AG09309 (cell line): Measurements from ENCODE around the gene MSX2.

Source experiments
- DNase-seq: peaks from one replicate; pipeline ENCODE4 v3.0.0-alpha.2; 2010; ENCODE audit warnings: low read depth
- H3K4me3 ChIP-seq: 2 replicates; pipeline ENCODE4 v1.5.1; 2011; ENCODE audit warnings: mild to moderate bottlenecking, low read depth, low read length, moderate library complexity; ENCODE audit not compliant: control insufficient read depth
- TF ChIP-seq, protein P1 (sequence below): IDR thresholded peaks from 2 replicates; pipeline ENCODE4 v1.5.1; 2011; ENCODE audit warnings: mild to moderate bottlenecking, low read depth, low read length, inconsistent platforms; ENCODE audit not compliant: insufficient read depth, control insufficient read depth; ENCODE audit errors: missing control alignments

The MSX2 gene

DNA sequence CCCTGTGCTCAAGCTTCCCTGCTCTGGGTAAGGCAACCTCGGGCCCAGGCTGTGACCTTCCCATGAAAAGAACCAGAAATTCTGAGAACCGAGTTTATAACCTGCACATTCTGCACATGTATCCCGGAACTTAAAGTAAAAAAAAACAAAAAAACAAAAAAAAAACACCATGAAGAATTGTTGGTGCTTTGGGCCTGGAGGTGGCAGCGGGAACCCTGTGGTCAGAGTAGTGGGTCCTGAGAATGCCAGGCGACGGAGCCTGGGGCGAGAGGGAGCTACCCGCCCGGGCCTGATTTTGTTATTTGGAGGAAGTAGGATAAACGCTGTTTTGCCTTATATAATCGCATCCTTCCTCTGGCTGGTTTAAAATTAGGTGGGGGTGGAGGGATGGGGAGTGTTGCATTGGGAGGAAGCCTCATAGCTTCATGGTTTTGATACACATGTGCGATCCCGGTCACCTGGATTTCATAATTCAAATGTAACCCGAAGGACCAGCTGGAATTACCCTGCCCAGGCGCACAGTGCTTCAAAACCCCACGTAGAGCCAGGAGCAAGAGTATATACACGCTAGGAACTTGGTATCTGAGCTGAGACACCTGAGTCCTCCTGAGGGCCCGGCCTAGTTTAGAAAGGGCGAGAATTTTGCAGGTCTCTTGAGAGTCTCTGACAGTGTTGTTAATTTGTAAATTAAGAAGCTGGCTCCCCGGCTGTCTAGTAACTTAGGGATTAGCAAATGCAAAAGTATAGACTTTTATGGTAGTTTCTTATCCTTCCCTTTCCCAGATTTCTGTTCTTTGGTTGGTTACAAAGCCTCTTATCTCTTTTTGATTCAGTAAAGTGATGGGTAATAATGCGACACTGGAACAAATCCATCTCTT is 2.8 kb downstream of the MSX2 start:
- no peak for DNase-seq
- H3K4me3 ChIP-seq, result no peak overlapping the region
- TF ChIP-seq, protein P1, sequence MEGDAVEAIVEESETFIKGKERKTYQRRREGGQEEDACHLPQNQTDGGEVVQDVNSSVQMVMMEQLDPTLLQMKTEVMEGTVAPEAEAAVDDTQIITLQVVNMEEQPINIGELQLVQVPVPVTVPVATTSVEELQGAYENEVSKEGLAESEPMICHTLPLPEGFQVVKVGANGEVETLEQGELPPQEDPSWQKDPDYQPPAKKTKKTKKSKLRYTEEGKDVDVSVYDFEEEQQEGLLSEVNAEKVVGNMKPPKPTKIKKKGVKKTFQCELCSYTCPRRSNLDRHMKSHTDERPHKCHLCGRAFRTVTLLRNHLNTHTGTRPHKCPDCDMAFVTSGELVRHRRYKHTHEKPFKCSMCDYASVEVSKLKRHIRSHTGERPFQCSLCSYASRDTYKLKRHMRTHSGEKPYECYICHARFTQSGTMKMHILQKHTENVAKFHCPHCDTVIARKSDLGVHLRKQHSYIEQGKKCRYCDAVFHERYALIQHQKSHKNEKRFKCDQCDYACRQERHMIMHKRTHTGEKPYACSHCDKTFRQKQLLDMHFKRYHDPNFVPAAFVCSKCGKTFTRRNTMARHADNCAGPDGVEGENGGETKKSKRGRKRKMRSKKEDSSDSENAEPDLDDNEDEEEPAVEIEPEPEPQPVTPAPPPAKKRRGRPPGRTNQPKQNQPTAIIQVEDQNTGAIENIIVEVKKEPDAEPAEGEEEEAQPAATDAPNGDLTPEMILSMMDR, result no peak

DNA sequence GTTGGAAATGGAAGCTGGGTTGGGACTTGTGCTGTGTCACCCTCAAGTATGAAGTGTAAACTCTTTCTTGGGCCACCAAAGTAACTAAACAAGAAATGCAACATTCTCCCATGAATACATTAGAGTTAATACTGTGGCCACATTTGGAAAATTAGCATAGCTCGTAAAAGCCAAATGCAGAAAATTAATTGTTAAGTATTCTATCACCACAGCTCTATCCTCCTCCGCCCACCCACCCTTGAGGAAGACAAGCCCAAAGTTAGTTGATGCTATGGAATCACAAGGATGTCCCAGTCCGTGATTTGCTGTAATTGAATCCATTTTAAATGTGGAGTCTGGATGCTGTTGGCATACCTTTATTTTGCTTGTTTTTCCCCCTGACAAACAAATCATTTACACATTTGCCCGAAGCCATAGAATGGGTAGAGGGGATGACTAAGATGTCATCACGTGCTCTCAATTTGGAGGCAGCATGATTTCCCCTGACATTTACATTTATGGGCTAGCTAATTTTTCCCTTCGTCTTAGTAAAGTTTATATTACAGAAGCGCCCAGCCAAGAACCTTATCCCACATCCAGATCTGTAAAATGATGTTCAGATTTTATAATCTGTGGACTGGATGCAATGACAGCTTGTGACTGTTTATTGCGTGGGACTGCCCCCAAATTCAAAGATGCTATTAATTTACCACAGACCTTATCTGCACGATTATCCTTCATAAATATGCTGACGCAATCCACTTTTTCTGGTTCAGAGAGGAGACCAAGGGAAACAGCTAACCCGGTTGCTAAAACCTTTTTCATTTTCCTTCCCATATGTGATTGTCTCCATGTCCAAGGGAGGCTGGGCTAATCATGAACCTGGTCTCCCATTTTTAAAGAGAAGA is 3.7 kb downstream of the MSX2 start:
- TF ChIP-seq, protein P1, result no peak
- DNase-seq, result no peak
- no peak overlapping the region for H3K4me3 ChIP-seq

DNA sequence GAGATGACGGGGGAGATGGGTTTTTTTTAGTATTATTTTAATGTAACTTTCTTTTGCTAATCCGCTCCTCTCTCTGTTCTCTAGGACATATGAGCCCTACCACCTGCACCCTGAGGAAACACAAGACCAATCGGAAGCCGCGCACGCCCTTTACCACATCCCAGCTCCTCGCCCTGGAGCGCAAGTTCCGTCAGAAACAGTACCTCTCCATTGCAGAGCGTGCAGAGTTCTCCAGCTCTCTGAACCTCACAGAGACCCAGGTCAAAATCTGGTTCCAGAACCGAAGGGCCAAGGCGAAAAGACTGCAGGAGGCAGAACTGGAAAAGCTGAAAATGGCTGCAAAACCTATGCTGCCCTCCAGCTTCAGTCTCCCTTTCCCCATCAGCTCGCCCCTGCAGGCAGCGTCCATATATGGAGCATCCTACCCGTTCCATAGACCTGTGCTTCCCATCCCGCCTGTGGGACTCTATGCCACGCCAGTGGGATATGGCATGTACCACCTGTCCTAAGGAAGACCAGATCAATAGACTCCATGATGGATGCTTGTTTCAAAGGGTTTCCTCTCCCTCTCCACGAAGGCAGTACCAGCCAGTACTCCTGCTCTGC is 4.8 kb downstream of the MSX2 start:
- no peak overlapping the region for H3K4me3 ChIP-seq
- TF ChIP-seq, protein P1, result no peak
- no peak for DNase-seq

DNA sequence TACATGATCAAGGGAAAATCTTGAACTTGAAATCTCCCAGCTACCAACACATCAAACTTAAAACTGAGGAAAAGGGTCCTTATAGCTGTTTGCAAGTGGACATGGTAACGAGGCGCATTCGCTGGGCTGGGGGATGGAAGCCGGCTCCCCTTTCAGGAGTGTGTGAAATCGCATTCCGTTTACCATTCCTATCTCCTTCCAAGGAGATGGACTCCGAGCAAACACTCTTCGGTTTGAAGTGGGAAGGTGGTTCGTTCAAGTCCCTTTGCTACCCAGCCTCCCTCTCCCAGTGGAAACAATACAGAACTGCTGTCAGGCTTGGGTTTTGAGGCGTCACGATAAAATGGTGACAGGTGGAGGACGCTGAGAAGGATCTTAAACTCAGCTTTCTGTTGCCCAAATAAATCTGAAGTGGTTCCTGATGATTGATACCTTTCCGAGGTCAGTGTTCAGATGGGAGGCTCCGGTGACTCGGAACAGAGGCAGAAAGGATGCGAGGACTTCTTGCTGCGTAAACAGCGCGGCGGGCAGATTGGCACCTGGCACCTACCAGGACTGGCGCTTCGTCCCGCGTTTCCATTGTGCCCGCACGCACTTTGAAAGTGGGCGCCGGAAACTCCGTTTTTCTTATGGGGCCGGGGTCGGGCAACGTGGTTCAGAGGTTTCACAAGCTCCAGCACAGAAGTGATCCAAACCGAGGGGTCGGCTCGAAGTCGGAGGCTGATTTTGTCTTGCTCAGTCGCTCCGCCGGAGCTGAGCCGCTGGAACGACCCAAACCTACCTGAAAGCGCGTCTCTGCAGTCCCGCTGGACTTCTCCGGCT is 7.0 kb downstream of the MSX2 start:
- no peak for DNase-seq
- H3K4me3 ChIP-seq, result no peak overlapping the region
- TF ChIP-seq, protein P1, result no peak

DNA sequence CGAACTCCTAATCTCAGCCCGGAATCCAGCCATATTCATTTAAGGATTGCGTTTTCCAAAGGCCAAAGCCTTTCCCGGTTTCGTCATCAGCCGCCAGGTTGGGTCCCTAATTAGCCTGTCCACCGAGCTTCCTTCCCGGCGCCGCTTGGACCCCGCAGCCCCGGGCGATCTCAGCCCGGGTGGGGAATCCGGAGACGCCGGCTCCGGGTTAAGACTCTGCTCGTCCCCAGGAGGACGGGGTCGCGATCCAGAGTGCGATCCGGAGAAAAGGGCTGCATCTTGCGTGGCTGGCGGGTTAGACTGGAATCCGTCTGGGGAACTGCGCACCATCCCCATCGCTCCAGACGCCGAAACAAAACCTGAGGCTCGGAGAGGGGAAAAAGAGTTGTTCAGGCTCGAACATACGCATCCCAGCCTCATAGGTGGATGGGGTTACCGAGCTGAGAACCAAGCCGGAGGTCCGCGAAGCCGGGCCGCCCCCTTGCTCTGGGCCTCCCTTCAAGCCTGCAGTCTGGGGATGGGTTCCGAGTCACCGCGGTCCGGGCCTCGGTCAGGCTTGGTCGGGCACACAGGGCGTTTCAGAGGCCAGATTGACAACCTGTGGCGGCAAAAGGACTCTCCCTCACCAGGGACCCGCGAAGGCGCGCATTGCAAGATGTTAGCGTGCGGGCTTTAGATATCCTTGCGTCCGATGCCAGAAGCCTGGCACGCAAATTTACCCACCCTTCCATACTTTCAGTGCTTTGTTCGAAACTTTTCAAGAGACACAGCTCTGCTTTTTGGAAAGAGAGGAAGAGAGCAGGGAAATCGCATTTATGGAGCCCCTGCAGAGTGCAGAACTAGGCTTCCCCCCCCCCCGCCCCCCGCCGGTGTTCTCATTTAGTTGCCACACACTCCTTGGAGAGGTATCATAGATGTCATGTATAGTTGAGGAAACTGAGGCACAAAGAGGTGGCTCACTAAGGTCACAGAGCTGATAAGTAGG is 7.9 kb downstream of the MSX2 start:
- no peak overlapping the region for H3K4me3 ChIP-seq
- TF ChIP-seq, protein P1, result no peak
- no peak for DNase-seq
